T47D (cell line): ENCODE measurements around the gene BAIAP2.

ENCODE experiments used
- DNase-seq, 2 experiments: peaks; one replicate each; pipeline versions ENCODE4 v3.0.0 to v3.0.0-alpha.2; 2011 to 2012; ENCODE audit warnings: low read depth in 1 of 2, low spot score in 1 of 2
- JUND ChIP-seq: IDR thresholded peaks from 2 replicates; pipeline ENCODE4 v1.6.1; 2012; ENCODE audit warnings: low read depth
- in situ Hi-C: cut with HindIII; loops from 2 replicates; pipeline ENCODE4 v1.10.0; 2016; ENCODE audit warnings: low sequenced_read_pairs, low pct_unique_long_range_greater_than_20kb

The BAIAP2 gene

DNA sequence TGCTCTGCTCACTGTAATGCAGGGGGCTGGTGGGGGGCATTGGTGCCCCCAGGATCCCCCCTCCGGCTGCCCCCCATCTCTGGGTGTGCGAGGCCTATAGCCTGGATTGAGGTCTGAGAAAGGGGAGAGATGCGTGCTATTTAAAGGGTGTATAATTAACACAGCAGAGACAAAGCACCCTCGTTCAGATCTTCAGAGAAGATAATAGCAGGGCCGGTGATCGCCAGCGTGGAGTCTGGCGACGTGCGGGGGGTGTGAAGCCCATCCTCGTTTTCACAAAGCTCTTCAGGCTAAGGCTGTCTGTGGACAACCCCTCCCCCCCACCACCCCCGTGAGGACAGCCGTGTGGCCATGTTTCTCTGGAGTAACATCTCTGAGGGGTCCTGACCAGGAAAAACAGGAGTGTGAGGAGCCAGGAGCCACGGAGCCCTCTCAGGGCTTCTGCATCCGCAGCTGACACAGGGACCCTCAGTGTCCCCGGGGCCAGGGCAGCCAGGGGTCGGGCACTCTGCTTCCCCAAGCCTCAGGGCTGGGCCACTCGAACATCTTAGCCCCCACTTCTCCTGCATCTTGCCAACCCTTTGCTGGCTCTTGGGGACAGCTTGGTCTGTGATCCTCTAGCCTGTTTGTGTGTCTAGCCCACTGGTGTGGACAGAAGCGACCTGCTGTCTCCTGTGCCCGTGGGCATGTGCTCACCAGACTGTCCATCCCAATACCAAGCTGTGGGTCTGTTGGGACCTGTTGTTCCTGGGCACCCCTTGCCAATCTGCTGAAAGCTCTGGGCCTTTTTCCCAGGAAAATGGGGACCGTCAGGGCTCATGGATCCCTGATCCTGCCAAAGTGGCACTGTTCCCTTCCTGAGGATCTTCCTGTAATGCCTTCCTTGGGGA is 58.9 kb downstream of the BAIAP2 start:
- TF ChIP-seq JUND = no peak
- peak in 1 of 2 experiments; percentile 23 for DNase-seq
- in situ Hi-C loops = no loop called here

DNA sequence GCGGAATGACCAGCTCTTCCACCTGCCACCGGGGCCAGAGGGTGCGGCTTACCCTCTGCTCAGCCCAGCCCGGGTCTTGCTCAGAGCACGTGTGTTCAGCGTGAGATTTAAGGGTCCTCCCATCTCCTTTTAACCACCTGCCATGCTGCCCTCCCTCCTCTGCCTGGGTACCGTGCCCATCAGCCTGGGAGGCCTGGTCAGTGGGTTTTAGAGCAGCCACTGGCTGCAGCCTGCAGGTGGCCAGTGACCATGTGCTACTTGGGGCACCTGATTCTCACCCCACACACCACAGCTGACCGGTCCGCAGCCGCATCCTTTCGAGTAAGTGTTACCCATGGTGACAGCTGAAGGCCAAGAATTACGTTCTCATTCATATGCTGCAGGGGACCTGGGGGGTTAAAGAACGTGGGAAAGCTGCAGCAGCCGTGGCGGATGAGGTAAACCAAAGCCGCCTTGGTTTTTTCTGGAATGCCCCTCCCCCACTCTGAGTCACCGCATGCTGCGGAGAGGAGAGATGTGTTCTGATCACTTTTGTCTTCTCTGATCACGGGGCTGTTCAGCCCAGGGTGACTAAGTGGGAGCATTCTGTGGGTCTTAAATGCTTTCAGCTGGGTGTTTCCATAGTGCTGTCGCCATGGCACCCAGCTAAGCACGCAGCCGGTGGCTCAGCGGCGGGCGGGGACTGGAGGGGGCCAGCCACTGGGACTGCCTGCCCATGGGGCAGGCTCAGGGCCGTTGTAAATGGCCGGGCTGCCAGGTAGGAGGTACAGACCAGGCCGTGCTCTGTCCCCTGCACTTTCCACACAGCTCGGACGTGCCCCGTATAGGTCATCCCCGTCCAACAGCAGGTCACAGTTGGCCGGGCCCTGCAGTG is 59.8 kb downstream of the BAIAP2 start:
- no peak for TF ChIP-seq JUND

DNA sequence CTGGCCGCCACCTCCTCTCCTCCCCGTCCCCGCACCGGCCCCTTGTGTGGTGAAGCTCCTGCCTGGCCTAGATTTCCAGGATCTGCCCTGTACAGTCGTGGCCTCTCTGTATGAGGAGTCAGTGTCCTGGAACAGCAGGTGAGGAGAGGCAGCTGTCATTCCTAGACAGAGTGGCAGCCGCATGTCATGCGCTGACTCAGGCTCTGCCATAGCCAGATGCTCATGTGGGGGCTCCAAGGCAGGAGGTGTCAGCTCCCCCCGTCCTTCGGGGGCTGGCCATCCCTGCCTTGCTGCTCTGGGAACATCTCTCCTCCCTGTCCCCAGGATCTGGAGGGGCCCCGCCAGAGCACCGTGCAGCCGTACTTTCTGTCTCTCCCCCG is 60.4 kb downstream of the BAIAP2 start:
- in situ Hi-C loops = no loop called here
- TF ChIP-seq JUND = no peak
- DNase-seq = no peak

More for the DNA sequence above, 59.8 kb downstream of the BAIAP2 start:
- no peak for DNase-seq
- in situ Hi-C loops = no loop called here

DNA sequence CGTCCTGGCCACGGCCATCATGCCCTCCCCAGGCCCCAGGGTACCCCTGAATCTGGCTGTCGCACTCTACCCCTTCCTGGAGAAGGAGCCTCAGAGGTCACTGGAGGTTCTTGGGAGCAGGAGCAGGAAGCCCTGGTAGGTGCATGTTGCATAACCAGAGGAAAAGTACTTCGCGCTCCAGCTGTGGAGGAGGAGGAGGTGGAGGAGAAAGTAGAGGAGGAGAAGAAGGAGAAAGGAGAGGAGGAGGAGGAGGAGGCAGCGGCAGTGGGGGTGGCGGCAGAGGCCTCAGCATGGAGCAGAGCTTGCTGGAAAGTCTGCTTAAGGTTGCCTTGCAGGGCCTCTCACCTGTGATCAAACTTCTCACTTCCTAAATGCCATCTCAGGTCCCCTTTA is 61.8 kb downstream of the BAIAP2 start:
- DNase-seq = no peak
- in situ Hi-C loops = no loop called here
- TF ChIP-seq JUND = no peak

DNA sequence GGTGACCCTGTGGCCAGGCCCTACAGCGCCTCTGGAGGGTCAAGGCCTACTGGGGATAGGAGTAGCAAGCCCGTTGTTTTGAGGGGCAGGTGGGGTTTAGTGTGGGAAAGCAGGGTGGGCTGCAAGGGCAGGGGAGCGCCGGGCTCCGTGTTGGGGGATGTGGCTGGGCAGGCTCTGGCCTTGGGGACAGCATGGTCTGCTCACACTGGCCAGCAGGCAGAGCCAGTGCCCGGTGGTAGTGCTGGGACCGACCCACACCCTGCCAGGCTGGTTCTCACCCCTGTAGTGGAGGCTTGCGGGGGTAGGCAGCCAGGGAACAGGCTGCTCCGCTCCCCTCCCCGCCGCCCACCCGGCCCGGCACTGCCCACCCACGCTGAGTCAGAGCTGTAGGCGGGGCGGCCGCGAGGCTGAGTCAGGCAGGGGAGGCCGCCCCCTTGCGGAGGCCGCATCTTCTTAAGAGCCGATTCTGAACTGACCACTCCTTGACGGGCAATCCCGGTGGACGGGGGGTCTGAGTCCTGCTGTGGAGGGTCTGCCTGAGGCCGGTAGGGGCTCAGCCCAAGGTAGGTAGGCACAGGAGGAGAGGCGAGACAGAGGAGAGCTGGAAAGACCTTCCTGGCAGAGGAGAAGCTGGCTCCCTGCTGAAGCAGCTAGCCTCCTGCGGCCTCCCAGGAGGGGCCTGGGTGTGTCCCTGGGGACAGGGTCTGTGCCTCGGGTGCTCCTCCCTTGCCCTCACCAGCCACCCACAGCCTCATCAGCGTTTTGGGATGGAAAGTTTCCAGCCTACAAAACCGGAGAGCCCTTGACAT is 62.4 kb downstream of the BAIAP2 start:
- no peak for DNase-seq

DNA sequence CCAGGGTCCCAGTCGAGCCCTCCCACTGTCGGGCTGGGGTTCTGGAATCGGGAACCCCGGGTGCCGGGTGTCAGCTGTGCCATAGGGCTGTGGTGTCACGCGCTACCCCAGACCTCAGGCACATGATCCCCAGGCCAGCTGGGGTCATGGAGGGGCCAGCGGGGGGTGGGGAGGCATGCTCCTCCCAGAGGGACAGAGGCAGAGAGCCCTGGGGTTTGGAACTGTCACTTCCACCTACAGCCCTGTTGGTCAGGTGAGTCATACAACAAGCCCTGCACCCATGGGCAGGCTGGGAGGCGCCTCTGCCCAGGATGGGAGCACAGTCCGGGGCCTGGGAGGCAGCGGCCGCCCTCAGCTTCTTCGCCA is 63.0 kb downstream of the BAIAP2 start:
- in situ Hi-C loops = no loop called here
- no peak for TF ChIP-seq JUND
- DNase-seq = no peak

More for the DNA sequence above, 62.4 kb downstream of the BAIAP2 start:
- in situ Hi-C loops = no loop called here
- TF ChIP-seq JUND = no peak

DNA sequence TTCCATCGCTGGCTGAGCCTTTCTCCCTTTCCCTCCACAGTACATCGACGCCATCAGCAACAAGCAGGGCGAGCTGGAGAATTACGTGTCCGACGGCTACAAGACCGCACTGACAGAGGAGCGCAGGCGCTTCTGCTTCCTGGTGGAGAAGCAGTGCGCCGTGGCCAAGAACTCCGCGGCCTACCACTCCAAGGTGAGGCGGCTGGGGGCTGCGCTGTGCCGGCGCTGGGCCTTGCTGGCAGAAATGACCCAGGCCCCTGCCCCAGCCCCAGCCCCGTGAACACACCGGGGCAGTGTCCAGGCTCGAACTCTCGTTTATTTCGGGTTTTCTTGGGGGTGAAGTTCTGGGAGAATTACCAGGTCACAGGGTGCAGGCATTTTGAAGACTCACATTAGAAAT is 64.9 kb downstream of the BAIAP2 start:
- DNase-seq = no peak

DNA sequence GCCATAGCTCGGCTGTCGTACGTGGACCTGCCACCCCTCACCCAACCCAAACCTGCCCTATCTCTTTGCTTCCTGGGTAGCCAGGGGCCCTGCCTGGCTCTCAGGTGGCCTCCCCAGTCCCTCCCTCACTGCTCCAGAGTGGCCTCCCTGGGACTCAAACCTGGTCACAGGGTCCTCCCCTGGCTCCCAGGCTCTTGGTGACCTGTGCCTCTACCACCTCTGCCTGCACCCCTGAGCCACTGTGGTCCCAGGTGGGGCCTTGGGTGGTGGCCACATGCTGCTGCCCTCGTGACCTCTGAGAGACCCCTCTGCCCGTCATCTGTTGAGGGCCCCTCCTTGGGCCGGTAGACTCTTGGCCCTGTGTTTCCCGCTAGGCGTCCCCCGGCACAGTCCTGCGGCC is 65.7 kb downstream of the BAIAP2 start:
- no peak for DNase-seq
- in situ Hi-C loops = no loop called here
- TF ChIP-seq JUND = no peak

More for the DNA sequence above, 64.9 kb downstream of the BAIAP2 start:
- TF ChIP-seq JUND = no peak
- in situ Hi-C loops = no loop called here

DNA sequence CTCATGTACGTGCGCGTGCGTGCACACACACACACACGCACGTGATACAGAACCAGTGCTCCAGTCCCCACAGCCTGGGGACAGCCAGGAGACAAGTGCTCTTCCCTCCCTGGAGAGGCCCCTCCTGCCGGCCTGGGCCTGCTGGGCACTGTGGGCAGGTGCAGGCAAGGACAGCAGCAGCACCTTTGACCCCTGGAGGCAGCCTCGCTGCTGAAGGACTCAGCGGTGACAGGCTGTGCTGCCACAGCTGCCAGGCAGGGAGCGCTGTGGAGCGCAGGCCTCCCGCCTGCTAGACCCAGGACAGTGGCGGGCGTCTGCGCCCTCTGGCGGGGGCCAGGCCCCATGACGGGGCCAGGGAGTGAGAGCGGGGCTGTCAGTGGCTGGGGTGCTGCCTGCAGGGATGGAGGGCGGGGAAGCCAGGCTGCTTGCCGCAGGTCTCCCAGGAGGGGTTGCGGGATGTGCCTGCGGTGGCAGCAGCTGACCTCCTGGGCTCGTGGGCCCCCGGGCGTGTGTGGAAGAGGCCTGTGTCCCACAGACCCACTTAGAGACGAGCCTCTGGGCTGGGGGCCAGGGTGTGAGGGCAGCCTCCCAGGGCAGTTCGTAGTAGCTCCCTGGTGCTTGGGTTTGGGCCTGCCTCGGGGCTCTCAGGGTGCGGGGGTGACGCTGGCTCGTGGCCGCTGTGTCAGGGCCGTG is 66.8 kb downstream of the BAIAP2 start:
- DNase-seq = peak; percentile 84 to 99
- in situ Hi-C loops = no loop called here
- TF ChIP-seq JUND = no peak

DNA sequence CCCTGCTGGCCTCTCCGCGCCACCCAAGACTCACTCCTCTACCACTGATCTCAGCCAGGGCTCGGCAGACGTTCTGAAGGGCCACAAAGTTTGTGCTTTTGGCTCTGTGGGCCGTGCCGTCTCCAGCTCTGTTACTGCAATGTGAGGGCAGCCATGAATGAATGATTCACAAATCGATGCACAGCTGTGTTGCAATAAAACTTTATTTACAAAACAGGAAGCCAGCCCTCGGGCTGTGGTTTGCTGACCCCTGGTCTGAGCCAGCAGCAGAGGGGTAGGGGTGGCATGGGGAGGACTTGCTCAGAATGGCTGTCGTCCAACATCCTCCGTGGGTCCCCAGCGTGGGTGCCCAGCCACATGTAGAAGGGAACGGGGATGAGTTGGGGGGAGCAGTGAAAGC is 67.4 kb downstream of the BAIAP2 start:
- TF ChIP-seq JUND = no peak
- DNase-seq = no peak
- in situ Hi-C loops = no loop called here

DNA sequence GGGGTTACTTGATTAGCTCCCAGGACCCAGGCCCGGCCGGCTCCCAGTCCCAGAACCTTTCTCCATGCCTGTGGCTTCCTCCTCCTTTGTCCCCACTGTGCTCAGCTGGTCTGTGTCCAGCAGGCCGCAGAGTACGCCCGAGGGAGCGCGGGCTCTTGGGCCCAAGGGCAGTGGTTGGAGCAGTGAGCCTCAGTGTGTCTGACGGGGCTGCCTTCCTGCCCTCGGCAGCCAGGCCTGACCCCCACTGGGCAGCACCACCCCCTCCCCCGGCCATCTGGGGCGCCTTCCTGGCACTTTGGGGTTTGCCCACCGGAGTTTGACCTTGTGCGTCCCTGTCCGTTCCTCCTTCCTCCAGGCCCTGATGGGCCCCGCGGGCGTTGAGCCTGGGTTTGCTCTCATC is 67.9 kb downstream of the BAIAP2 start:
- in situ Hi-C loops = no loop called here
- no peak for DNase-seq
- TF ChIP-seq JUND = no peak

DNA sequence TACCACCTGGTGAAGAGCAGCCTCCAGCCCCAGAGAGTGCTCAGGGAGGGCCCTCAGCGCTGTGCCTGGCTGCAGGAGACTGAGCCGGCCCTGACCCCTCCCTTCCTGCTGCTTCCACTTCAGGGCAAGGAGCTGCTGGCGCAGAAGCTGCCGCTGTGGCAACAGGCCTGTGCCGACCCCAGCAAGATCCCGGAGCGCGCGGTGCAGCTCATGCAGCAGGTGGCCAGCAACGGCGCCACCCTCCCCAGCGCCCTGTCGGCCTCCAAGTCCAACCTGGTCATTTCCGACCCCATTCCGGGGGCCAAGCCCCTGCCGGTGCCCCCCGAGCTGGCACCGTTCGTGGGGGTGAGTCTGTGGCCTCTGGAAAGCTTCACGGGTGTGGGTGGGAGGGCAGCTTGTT is 68.4 kb downstream of the BAIAP2 start:
- in situ Hi-C loops = no loop called here
- no peak for TF ChIP-seq JUND
- no peak for DNase-seq
